CD1c-positive myeloid dendritic cell (primary cell): Measurements from ENCODE around the gene GPC1.

Source experiments
- DNase-seq: peaks from one replicate; pipeline ENCODE4 v3.0.0-alpha.2; 2016; ENCODE audit errors: extremely low spot score

The GPC1 gene

GRCh38 chr2:240513549-240514287 lies 78.3 kb downstream of the GPC1 start:
- peak; percentile 90 for DNase-seq

- no peak for DNase-seq
These were observed 79.2 kb downstream of the GPC1 start for GRCh38 chr2:240514631-240515030.

DNA sequence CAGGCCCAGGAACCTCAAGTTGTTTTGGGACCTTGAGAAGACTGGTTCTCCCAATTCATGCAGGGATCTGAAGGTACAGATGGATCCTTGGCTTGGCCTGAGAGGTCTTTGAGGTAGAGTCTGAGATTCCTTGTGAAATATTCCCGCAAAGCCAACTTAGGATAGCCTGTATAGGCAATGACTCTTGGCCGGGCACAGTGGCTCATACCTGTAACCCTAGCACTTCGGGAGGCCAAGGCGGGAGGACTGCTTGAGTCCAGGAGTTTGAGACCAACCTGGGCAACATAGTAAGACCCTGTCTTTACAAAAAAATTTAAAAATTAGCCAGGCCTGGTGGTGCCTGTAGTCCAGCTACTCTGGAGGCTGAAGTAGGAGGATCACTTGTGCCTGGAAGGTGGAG lies 81.9 kb downstream of the GPC1 start:
- no peak for DNase-seq
